Activated CD4-positive, alpha-beta memory T cell treated with anti-CD3 and anti-CD28 coated beads, Interleukin-2, amount 10 ng/mL, durations not matched to agents 7 days and 5 days (primary cell): ENCODE measurements around the gene PDK1. TPM values are rescaled to one million over a fixed set of nuclear protein-coding genes. Genes with fewer than 3 reads are reported as not detected.

Experiments used
- CTCF ChIA-PET: fragments of 350-600 bp; sonication (Branson Sonifier 250); formaldehyde crosslinking; loops from one replicate; lab custom pipeline; 2021; ENCODE audit warnings: antibody characterized with exemption, inconsistent platforms; lab: Charles Lee
- POLR2A ChIA-PET: fragments of 350-600 bp; sonication (Branson Sonifier 250); formaldehyde crosslinking; loops from one replicate; lab custom pipeline; 2021; ENCODE audit warnings: antibody characterized with exemption; lab: Charles Lee
- DNase-seq: peaks from one replicate; pipeline ENCODE4 v3.0.0-alpha.2; 2020
- H3K27ac Mint-ChIP-seq: one replicate; pipeline ENCODE4 v1.8.0; 2021; ENCODE audit warnings: mild to moderate bottlenecking, mixed read lengths
- H3K27me3 Mint-ChIP-seq: one replicate; pipeline ENCODE4 v1.8.0; 2021; ENCODE audit warnings: mixed read lengths
- H3K36me3 Mint-ChIP-seq: one replicate; pipeline ENCODE4 v1.8.0; 2021; ENCODE audit warnings: low read depth, mixed read lengths
- H3K4me1 Mint-ChIP-seq: one replicate; pipeline ENCODE4 v1.8.0; 2021; ENCODE audit warnings: mixed read lengths
- H3K4me3 Mint-ChIP-seq: one replicate; pipeline ENCODE4 v1.8.0; 2021; ENCODE audit warnings: mild to moderate bottlenecking, mixed read lengths
- H3K9me3 Mint-ChIP-seq: one replicate; pipeline ENCODE4 v1.8.0; 2021; ENCODE audit warnings: mixed read lengths
- total RNA-seq, 2 experiments: library from RNA; stranded (reverse); gene quantifications; one replicate each; pipeline ENCODE4 v1.2.3, GENCODE V29; 2021

The PDK1 gene
- total RNA-seq, 2 experiments from 2014 or later: 30.7 to 38.5 TPM

DNA sequence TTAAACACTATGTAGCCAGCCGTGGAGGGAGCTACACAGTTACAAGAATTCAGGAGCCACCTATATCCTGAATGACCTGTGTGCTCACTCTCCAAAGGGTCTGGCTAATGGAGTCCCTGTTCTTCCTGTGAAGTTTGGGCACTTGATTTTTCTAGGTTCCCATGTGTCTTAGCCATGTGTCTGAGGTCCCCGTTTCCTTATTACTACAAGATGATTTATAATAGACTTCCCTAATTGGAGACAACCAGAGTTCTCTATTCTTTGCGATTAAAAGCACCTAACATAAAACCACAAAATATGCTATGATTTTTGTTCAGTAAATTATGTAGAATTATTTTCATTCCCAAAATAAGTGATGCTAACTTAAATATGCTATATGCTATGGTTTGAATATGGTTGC is 83.4 kb downstream of the PDK1 start:
- Mint-ChIP-seq H3K27ac (no peak overlapping the region), H3K27me3 (peaks cover 3% of the 10 kb centered on the region), H3K9me3 (no peaks in the 10 kb centered on the region), H3K4me1 (no peaks in the 10 kb centered on the region), H3K4me3 (no peak overlapping the region), H3K36me3 (no peaks in the 10 kb centered on the region)
- DNase-seq: no peak
- CTCF ChIA-PET: no interaction called here
- POLR2A ChIA-PET: no interaction called here

- Mint-ChIP-seq H3K27ac (no peak overlapping the region), H3K27me3 (peaks cover 3% of the 10 kb centered on the region), H3K4me1 (no peaks in the 10 kb centered on the region), H3K9me3 (no peaks in the 10 kb centered on the region), H3K4me3 (no peak overlapping the region), H3K36me3 (no peaks in the 10 kb centered on the region)
- POLR2A ChIA-PET: no interaction called here
- CTCF ChIA-PET: no interaction called here
- no peak for DNase-seq
These were observed 83.9 kb downstream of the PDK1 start for GRCh38 chr2:172639823-172640222.

- H3K4me1 Mint-ChIP-seq: no peaks in the 10 kb centered on the region
- ChIA-PET POLR2A (no interaction called here), CTCF (no interaction called here)
- H3K27ac Mint-ChIP-seq: no peak overlapping the region
- H3K9me3 Mint-ChIP-seq: no peaks in the 10 kb centered on the region
- no peak for DNase-seq
- peaks cover 3% of the 10 kb centered on the region for H3K27me3 Mint-ChIP-seq
- no peak overlapping the region for H3K4me3 Mint-ChIP-seq
- H3K36me3 Mint-ChIP-seq: no peaks in the 10 kb centered on the region
These were observed 84.5 kb downstream of the PDK1 start for GRCh38 chr2:172640389-172640788.

DNA sequence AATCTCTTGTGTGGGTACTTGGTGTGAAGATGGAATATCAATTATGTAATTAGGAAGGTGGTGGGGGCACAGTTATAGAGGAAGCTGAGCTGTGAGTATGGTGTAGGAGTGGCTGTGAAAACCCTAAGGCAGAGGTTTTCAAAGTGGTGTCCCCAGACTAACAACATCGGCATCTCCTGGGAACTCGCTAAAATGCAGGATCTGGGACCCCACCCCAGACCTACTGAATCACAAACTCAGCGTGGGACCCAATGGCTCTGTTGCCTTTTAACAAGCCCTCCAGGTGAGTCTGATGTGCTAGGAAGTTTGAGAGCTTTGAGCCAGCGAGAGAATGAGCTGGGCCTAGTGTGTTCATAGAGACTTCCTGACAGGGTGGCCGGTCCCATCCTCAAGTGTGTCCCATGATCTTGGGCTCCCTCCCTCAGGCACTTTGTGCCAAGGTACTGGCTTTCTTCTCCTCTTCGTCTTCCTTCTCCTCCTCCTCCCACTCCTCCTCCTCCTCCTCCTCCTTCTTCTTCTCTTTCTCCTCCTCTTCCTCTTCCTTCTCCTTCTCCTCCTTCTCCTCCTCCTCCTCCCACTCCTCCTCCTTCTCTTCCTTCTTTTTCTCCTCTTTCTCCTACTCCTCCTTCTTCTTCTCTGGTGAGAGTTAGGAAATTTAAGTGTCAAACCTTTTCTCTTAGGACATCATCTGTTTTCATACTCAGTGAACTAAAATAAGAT is 86.6 kb downstream of the PDK1 start:
- H3K4me1 Mint-ChIP-seq: no peaks in the 10 kb centered on the region
- peaks cover 3% of the 10 kb centered on the region for H3K27me3 Mint-ChIP-seq
- CTCF ChIA-PET: interaction anchor here (0.6 kb wide), 1 partner anchor 65 kb away, joined by 4 read pairs; no protein-coding TSS in a partner anchor

GRCh38 chr2:172643142-172643541 is 87.3 kb downstream of the PDK1 start:
- DNase-seq: no peak
- H3K27me3 Mint-ChIP-seq: peaks cover 3% of the 10 kb centered on the region
- CTCF ChIA-PET: interaction anchor here (0.6 kb wide), 1 partner anchor 64 kb away, joined by 4 read pairs; no protein-coding TSS in a partner anchor
- H3K27ac Mint-ChIP-seq: no peak overlapping the region
- no peaks in the 10 kb centered on the region for H3K36me3 Mint-ChIP-seq
- POLR2A ChIA-PET: no interaction called here
- no peak overlapping the region for H3K4me3 Mint-ChIP-seq
- H3K9me3 Mint-ChIP-seq: no peaks in the 10 kb centered on the region
- no peaks in the 10 kb centered on the region for H3K4me1 Mint-ChIP-seq

More for the DNA sequence above, 86.6 kb downstream of the PDK1 start:
- no peaks in the 10 kb centered on the region for H3K9me3 Mint-ChIP-seq
- no peaks in the 10 kb centered on the region for H3K36me3 Mint-ChIP-seq
- DNase-seq: no peak
- POLR2A ChIA-PET: no interaction called here
- no peak overlapping the region for H3K4me3 Mint-ChIP-seq
- no peak overlapping the region for H3K27ac Mint-ChIP-seq

GRCh38 chr2:172647439-172647838 is 91.5 kb downstream of the PDK1 start:
- no peaks in the 10 kb centered on the region for H3K36me3 Mint-ChIP-seq
- H3K9me3 Mint-ChIP-seq: peaks cover 5% of the 10 kb centered on the region
- POLR2A ChIA-PET: no interaction called here
- no peak overlapping the region for H3K27ac Mint-ChIP-seq
- no peaks in the 10 kb centered on the region for H3K4me1 Mint-ChIP-seq
- H3K4me3 Mint-ChIP-seq: no peak overlapping the region
- no peak for DNase-seq
- CTCF ChIA-PET: no interaction called here
- H3K27me3 Mint-ChIP-seq: peaks cover 5% of the 10 kb centered on the region

DNA sequence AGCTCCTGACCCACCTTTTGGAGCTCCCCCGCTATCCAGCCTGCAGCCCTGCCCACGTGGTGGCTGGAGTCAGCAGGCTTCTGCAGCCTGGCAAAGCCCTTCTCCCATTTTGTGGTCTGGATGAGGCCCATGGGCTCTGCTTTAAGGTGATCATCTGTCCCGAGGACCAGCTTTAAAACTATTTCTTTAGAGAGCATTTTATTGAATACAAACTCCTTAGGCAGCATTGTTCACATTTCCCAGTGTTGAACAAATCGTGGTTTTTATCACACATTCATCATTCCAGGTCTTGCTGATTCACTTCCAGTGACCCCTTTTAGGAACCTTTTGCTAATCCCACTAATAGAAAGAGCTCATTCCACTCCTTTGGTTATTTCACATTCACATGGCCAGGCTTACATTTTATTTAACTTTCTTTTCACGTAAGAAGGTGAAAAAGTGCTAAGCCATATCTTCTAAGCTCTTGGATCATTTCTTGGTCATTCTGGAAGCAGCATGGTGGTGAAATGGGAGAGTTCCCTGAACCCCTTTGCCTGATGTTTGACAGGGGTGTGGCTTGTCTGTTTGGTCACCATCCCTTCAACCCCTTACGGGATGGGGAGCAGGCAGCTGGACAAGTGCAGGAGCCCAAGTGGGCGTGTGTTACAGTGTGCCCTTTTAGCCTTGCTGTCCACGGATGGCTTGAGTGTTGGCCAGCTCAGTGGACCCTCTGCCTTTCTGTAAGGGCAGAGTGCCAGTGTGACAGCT is 99.4 kb downstream of the PDK1 start:
- ChIA-PET POLR2A (no interaction called here), CTCF (interaction anchor here (1.1 to 1.4 kb wide), 2 partner anchors 14 to 18 kb away, joined by 3 to 4 read pairs; no protein-coding TSS in a partner anchor)
- Mint-ChIP-seq H3K4me3 (no peak overlapping the region), H3K27ac (no peak overlapping the region), H3K9me3 (peaks cover 7% of the 10 kb centered on the region), H3K4me1 (no peaks in the 10 kb centered on the region), H3K27me3 (peaks cover 4% of the 10 kb centered on the region), H3K36me3 (no peaks in the 10 kb centered on the region)
- DNase-seq: no peak

DNA sequence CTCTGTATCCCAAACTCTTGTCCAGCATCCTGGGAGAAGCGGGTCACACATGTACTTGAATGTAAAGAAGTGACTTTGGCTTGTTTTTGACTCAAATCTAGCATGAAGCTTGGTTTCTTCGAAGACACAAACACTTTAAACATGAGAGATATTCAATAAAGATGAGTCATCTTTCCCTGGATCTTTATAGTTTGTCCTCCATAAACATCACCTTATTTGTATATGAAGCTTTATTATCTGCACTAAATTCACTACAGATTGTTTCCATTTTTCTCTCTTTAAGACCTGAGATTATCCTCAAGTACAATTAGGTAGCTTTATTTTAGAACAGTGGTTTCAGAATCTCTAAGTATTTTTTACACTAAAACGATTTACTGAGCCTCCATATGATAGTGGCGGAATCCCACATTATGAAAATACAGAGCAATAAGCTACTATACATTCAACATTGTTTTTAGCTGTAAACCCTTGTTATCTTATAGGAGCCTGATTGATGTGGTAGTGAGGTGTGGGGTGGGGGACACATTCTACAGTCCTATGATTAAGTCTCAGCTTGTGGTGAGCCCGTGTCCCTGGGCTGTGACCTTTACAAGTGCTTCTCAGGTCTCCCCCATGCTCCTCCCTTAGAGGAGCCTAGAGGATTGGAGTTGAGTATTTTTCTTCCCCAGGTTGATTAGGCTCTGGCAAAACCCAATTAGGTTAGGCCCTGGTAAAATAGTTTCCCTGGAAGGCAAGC is 100.1 kb downstream of the PDK1 start:
- POLR2A ChIA-PET: no interaction called here
- H3K27me3 Mint-ChIP-seq: peaks cover 5% of the 10 kb centered on the region
- DNase-seq: no peak
- peaks cover 7% of the 10 kb centered on the region for H3K9me3 Mint-ChIP-seq
- H3K4me1 Mint-ChIP-seq: no peaks in the 10 kb centered on the region
- CTCF ChIA-PET: interaction anchor here (1.1 to 1.4 kb wide), 2 partner anchors 14 to 18 kb away, joined by 3 to 4 read pairs; no protein-coding TSS in a partner anchor
- no peak overlapping the region for H3K4me3 Mint-ChIP-seq
- no peaks in the 10 kb centered on the region for H3K36me3 Mint-ChIP-seq
- H3K27ac Mint-ChIP-seq: no peak overlapping the region

Other genes with a start within 250 kb of the PDK1 start
- 10 to 100 TPM; 17.7 to 18.0 TPM for gene ITGA6, start 128.5 kb upstream of the PDK1 start, total RNA-seq
- under 1 TPM; 0.23 to 0.40 TPM for gene RAPGEF4, start 179.8 kb downstream of the PDK1 start, total RNA-seq